Endothelial cell (in vitro differentiated cells): ENCODE measurements around the gene DLGAP1. TPM values are rescaled to one million over a fixed set of nuclear protein-coding genes. Genes with fewer than 3 reads are reported as not detected.

ENCODE experiments used
- DNase-seq: peaks from one replicate; pipeline ENCODE4 v3.0.0; 2021; ENCODE audit warnings: low spot score
- H3K27ac Mint-ChIP-seq: one replicate; pipeline ENCODE4 v1.8.0; 2021; ENCODE audit warnings: mixed read lengths, inconsistent platforms; ENCODE audit not compliant: unreplicated experiment
- H3K27me3 Mint-ChIP-seq: one replicate; pipeline ENCODE4 v1.8.0; 2021; ENCODE audit warnings: mild to moderate bottlenecking, moderate library complexity, mixed read lengths, inconsistent platforms; ENCODE audit not compliant: unreplicated experiment
- H3K36me3 Mint-ChIP-seq: one replicate; pipeline ENCODE4 v1.8.0; 2021; ENCODE audit warnings: mild to moderate bottlenecking, low read depth, mixed read lengths, inconsistent platforms; ENCODE audit not compliant: unreplicated experiment
- H3K4me1 Mint-ChIP-seq: one replicate; pipeline ENCODE4 v1.8.0; 2021; ENCODE audit warnings: mild to moderate bottlenecking, mixed read lengths, inconsistent platforms; ENCODE audit not compliant: unreplicated experiment
- H3K4me3 Mint-ChIP-seq: one replicate; pipeline ENCODE4 v1.8.0; 2021; ENCODE audit warnings: mild to moderate bottlenecking, mixed read lengths, inconsistent platforms; ENCODE audit not compliant: unreplicated experiment
- H3K9me3 Mint-ChIP-seq: one replicate; pipeline ENCODE4 v1.8.0; 2021; ENCODE audit warnings: mixed read lengths, inconsistent platforms; ENCODE audit not compliant: unreplicated experiment
- CTCF ChIP-seq: fragments of 200-600 bp; sonication (generic); IDR thresholded peaks from one replicate; pipeline ENCODE4 v1.5.0; 2021; ENCODE audit warnings: antibody characterized with exemption; ENCODE audit not compliant: unreplicated experiment
- total RNA-seq: library from RNA; stranded (reverse); fragmentation: NEBNext Ultra II Directional; extraction: Animal tissue kit (Norgen Biotek cat#: 25700); gene quantifications from one replicate; pipeline ENCODE4 v1.2.1, GENCODE V29; 2021; ENCODE audit not compliant: unreplicated experiment

DLGAP1 gene
- total RNA-seq, 1 donor from 2014 or later, result 1.8 TPM

GRCh38 chr18:3466872-3467271 lies 988.2 kb downstream of the DLGAP1 start:
- TF ChIP-seq CTCF, result no peak
- no peaks in the 10 kb centered on the region for H3K9me3 Mint-ChIP-seq
- peaks cover 39% of the 10 kb centered on the region for H3K4me1 Mint-ChIP-seq
- peak overlapping the region; percentile 71 for H3K27ac Mint-ChIP-seq
- no peak overlapping the region for H3K4me3 Mint-ChIP-seq
- no peaks in the 10 kb centered on the region for H3K27me3 Mint-ChIP-seq
- DNase-seq, result peak; percentile 15
- peaks cover 7% of the 10 kb centered on the region for H3K36me3 Mint-ChIP-seq

- DNase-seq, result peak; percentile 24
- H3K4me1 Mint-ChIP-seq, result peaks cover 39% of the 10 kb centered on the region
- no peaks in the 10 kb centered on the region for H3K9me3 Mint-ChIP-seq
- H3K4me3 Mint-ChIP-seq, result peak overlapping the region; percentile 24
- H3K27me3 Mint-ChIP-seq, result no peaks in the 10 kb centered on the region
- H3K36me3 Mint-ChIP-seq, result peaks cover 13% of the 10 kb centered on the region
- TF ChIP-seq CTCF, result no peak
- H3K27ac Mint-ChIP-seq, result peak overlapping the region; percentile 98
Observed at GRCh38 chr18:3466045-3466444, 989.1 kb downstream of the DLGAP1 start.

GRCh38 chr18:3463051-3463450 lies 992.1 kb downstream of the DLGAP1 start:
- DNase-seq, result no peak
- H3K9me3 Mint-ChIP-seq, result no peaks in the 10 kb centered on the region
- TF ChIP-seq CTCF, result no peak
- H3K36me3 Mint-ChIP-seq, result peaks cover 30% of the 10 kb centered on the region
- H3K4me1 Mint-ChIP-seq, result peaks cover 35% of the 10 kb centered on the region
- no peak overlapping the region for H3K4me3 Mint-ChIP-seq
- H3K27me3 Mint-ChIP-seq, result no peaks in the 10 kb centered on the region
- no peak overlapping the region for H3K27ac Mint-ChIP-seq

GRCh38 chr18:3461704-3462103 lies 993.4 kb downstream of the DLGAP1 start:
- Mint-ChIP-seq H3K27ac (peak overlapping the region; percentile 4), H3K4me1 (peaks cover 38% of the 10 kb centered on the region)

More at GRCh38 chr18:3461704-3462103, 993.4 kb downstream of the DLGAP1 start:
- no peak for DNase-seq
- Mint-ChIP-seq H3K4me3 (peak overlapping the region; percentile 5), H3K36me3 (peaks cover 44% of the 10 kb centered on the region), H3K9me3 (no peaks in the 10 kb centered on the region), H3K27me3 (no peaks in the 10 kb centered on the region)
- TF ChIP-seq CTCF, result no peak
